Amniotic stem cell (primary cell): Measurements from ENCODE around the gene DNAH10.

Source experiments
- DNase-seq: peaks from one replicate; lab custom pipeline; 2025; lab: John Stamatoyannopoulos, UW

DNAH10 gene, protein sequence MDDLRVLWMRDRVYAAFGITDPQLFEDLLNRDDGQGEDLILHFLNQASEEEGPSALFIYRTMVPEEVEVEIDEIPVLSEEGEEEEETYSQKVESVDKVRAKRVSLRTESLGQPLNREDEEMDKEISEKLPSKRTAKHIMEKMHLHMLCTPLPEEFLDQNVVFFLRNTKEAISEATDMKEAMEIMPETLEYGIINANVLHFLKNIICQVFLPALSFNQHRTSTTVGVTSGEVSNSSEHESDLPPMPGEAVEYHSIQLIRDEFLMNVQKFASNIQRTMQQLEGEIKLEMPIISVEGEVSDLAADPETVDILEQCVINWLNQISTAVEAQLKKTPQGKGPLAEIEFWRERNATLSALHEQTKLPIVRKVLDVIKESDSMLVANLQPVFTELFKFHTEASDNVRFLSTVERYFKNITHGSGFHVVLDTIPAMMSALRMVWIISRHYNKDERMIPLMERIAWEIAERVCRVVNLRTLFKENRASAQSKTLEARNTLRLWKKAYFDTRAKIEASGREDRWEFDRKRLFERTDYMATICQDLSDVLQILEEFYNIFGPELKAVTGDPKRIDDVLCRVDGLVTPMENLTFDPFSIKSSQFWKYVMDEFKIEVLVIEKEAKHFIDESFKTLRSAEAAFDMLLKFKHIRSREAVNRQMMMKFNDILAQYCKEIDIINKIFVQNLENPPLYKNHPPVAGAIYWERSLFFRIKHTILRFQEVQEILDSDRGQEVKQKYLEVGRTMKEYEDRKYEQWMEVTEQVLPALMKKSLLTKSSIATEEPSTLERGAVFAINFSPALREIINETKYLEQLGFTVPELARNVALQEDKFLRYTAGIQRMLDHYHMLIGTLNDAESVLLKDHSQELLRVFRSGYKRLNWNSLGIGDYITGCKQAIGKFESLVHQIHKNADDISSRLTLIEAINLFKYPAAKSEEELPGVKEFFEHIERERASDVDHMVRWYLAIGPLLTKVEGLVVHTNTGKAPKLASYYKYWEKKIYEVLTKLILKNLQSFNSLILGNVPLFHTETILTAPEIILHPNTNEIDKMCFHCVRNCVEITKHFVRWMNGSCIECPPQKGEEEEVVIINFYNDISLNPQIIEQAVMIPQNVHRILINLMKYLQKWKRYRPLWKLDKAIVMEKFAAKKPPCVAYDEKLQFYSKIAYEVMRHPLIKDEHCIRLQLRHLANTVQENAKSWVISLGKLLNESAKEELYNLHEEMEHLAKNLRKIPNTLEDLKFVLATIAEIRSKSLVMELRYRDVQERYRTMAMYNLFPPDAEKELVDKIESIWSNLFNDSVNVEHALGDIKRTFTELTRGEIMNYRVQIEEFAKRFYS (N-terminal part only)

DNA sequence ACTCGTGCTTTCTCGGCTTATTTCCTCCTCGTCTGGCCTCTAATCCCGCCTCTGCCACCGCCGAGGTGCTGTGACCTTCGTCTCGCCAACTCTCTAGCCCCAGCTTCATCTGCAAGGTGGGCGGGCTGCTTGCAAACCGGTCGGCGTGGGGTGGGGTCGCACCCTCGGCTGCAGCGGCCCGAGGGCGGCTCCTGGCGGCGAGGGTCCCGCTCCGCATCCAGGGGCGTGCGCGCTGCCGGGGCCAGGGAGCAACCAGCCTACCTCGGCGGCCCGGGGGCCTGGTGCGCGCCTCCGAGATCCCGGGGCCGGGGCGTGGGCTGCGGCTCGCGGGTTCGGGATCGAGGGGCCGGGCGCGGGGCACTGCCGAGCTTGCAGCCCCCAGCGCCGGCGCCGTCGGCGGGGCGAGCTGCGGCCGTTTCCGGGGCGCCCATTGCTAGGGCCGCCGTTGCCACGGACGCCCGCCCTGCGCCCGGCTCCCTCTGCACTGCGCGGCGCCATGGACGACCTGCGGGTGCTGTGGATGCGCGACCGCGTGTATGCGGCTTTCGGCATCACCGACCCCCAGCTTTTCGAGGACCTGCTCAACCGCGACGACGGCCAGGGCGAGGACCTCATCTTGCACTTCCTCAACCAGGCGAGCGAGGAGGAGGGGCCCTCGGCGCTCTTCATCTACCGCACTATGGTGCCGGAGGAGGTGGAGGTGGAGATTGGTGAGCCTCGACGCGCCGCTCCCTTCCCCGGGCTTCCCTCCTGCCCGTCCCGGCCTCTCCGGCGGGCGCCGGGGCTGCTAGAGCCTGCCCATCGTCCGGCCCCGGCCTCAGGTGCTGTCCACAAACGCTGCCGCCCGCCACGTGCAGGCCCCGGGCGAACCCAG, at the start of gene DNAH10:
Gene DNAH10, plus strand, starts transcription at position 461 of the 874 bp plus-strand sequence. Its CDS starts 36 bp downstream, at position 497.
- no peak for DNase-seq

DNA sequence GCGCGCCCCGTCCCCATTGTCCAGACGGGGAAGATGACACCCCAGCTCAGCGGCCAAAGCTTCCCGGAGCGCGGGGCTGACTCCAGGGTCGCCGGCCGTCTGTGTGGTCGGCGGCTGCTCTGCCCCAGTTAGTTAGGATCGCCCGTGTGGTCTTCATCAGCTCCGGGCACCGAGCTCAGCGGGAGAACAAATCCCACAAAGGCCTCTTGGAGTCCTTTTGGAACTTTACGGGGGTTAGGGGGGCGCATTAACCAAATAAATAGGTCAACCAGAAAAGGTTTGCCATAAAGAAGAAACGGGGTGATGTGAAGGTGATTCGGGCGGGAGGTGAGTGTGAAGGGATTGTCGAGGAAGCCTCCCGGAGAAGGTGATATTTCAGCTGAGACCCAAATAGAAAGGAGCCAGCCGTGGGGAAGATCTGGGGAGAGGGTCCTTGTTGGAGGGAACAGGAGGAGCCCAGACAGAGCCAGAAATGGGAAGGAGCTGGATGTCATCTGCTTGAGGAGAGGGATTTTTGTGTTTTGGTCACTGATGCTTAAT, 49.3 kb upstream of the DNAH10 start:
- no peak for DNase-seq

DNA sequence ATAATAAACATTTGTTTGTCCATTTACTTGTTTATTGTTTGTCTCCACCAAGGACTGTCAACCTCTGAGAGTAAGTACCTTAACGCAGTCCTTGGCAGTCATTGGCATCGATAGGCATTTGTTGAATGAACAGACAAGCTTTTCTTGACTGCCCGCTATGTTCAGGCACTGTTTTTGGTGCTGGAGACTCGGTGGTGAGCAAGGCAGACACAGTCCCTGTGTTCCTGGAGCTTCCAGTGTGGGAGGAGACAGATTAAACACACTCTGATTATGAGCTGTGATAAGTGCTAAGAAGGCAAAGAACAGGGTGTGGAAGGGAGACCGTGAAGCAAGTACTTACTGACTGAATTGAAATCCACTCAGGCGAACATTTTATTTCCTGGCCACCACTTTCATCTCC, 48.7 kb upstream of the DNAH10 start:
- no peak for DNase-seq

DNA sequence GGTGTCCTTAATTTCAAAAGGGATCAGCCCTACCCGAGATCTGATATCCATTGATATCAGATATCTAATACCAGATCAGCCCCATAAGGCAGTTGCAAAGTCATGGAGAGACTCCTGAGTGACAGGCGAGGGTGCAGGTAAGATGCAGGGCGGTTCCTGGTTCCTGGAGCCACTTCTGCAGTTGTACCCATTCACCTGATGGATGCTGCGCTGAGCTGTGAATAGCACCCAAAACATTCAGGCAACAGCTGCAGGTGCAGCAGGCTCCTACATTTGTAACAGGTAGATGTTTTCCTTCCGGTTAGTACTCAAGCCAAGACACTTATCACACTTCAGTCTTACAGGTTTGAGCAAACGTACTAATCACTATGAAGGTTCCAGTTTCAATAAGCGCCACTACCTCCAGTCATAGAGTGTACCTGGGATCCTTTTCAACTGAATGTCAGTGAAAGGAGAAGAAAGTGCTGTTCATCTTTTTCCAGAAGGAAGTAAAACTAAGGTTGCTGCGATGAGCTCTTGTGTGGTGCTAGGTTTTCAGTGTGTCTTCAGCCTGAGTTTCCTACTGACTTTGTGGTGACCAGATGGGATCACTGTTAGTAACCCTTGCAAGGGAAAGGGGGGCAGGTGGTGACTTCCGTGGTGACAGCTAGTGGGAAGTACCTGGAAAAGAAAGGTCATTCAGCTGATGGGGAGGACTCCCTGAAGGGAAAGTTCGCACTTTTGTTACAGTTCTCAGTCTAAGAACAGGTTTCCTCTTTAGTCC, 48.1 kb upstream of the DNAH10 start:
- DNase-seq = no peak

DNA sequence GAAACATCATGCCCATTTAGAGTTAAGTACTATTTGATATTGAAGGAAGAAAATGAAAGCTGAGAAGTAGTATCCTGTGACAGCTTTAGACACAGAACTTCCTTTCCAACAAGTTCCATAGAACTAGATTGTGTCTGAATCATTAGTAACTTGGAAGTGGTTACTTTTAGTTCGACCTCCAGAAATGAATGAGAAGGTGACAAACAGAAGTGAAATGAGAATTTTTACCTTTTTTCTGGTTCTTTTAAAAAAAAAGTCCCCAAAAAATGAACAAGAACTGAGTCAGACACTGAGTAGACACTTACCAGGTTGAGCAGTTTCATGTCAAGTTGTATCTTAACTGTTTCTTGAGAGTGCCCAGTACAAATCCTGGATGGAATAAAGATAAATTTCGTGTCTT, 46.9 kb upstream of the DNAH10 start:
- DNase-seq = no peak

DNA sequence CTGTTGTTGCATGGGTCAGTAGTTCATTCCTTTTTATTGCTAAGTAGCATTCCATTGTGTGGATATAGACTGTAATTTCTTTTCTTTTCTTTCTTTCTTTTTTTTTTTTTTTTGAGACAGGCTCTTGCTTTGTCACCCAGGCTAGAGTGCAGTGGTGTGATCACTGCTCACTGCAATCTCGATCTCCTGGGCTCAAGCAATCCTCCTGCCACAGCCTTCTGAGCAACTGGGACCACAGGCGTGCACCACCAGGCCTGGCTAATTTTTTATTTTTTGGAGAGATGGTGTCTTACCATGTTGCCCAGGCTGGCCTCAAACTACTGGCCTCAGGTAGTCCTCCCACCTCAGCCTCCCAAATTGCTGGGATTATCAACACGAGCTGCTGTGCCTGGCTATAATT, 44.8 kb upstream of the DNAH10 start:
- DNase-seq = no peak

DNA sequence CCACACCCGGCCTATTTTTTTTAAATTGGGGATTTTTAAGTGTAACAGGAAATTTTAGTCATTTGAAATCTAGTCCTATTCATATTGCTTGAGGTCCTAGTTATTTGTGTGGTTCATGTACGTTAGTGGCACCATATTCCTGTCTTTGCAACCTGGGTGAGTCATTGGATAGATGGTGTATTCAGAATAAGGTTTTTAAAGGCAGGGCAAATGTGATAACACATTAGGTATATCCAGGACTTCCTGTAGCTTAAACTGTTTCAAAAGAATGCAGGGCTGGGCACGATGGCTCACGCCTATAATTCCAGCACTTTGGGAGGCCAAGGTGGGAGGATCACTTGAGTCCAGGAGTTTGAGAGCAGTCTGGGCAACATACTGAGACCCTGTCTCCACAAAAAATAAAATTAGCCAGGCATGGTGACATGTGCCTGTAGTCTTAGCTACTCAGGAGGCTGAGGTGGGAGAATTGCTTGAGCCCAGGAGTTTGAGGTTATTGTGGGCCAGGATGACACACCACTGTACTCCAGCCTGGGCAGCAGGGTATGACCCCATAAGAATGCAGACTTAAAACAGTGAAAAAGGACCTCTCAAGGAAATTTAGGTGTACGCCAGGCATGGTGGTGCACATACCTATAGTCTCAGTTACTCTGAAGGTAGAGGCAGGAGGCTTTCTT, 41.8 kb upstream of the DNAH10 start:
- DNase-seq = no peak

DNA sequence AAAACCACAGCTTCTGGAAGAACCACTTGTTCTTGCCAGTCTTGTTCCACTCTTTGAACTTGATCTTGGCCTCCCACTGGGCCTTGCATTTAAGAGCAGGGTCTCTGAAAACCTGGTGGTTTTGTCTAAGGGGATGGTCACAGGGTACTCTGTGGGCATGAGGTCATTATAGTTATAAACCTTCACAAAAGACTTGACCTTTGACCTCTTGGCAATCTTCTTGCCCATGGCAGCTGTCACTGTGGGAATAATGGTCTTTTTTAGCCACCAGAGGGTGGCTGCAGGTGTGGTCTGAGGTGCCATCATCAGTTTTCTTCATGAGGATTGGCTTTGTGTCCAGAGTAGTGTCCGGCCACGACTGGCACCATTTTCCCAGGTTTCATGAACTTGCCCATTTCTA, 40.9 kb upstream of the DNAH10 start:
- no peak for DNase-seq

DNA sequence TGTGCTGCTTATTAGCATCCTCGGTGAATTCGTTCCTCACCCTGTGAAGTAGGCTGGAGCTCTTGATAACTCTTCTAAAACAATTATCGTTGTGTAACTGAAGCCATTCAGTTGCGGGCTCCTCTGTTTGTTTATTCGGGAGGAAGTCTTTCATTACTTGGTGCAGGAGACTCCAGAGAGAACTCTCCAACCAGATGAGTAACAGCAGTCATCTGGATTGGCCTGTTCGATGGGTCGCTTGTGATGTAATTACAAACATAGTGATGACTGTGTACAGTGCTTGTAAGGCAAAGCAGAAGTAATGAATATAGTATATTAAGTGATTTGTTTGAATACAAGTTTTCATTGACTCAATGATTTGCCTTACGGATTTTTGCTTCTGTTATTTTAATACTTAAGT, 39.1 kb upstream of the DNAH10 start:
- DNase-seq = no peak

DNA sequence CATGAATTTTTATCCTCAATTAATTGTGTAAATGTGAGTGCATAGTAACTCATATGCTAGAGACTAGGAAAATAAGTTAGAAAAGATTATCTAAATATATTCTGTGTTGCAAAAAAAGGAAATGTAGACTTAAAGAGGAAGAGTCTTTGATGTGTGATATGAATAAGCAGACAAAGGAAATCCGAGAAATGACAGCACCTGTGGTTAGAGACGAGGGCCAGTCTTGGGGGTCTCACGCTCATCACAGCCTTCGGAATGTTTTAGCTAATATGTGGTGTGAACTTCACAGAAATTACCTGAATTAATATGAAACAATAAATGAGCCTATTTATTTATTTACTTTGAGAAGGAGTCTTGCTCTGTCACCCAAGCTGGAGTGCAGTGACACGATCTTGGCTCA, 38.3 kb upstream of the DNAH10 start:
- DNase-seq = no peak

DNA sequence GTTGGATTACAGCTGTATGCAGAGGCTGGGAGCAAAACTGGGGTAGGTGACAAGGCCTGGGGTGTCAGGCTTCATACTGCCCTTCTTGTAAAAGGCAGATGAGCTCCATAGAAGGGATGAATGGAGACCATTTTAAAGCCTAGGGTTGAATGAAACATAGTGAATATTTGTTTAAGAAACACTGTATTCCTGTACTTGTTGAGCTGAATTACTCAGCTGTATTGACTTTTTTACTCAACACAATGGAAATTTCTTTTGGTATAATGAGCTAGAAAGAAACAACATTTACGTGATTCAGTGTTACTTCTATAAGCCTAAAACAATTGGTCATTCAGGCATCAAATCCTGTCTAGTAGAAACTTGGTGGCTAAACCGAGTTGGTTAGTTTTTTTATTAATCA, 35.9 kb upstream of the DNAH10 start:
- no peak for DNase-seq

DNA sequence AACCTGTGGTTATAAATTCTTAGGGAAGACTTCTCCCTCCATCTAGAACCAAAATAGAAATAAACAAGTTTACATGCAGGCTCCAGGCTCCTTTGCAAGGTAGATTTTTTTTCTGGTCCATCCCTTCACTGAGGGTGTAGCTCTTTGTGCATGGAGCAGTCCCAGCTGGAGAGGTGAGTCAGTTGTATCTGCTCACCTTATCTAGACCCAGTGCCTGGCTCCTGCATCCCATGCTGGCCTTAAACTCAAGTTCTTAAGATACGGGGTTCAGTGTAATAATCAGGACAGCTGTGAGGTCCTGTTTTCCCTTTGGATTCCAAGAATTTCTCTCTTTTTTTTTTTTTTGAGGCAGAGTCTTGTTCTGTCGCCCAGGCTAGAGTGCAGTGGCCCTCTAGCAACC, 35.1 kb upstream of the DNAH10 start:
- no peak for DNase-seq

DNA sequence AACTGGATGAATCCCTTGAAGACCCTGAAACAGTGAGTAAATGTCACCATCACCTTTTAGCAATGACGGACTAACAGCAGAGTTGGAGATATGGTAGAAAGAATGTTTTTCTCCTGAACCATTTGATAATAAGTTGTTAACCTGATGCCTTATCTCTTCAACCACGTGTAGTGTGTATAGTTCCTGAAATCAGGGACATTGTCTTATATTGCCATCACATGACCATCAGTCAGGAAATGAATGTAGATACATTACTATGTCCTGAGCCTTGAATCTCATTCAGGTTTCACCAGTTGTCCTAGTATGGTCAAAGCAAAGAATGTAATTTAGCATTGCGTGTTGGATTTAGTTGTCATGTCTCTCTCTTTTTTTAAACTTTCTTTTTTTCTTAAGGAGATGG, 34.2 kb upstream of the DNAH10 start:
- DNase-seq = no peak

DNA sequence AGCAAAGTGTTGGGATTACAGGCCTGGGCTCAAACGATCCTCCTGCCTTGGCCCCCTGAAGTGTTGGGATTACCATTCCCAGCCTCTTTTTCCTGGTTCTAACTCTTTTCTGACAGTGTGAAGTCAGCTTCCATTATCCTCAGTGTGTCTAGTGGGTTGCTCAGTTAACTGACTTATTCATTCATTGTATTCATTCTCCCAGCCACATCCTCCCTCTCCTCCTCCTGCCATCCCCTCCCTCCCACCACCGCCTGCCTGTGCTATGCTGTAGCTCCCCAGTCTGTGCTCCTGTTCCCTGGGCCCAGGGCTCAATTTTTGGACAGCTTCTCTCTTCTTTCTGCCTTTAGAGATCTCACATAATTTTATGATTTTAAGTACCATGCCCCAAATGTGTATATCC, 30.5 kb upstream of the DNAH10 start:
- no peak for DNase-seq

DNA sequence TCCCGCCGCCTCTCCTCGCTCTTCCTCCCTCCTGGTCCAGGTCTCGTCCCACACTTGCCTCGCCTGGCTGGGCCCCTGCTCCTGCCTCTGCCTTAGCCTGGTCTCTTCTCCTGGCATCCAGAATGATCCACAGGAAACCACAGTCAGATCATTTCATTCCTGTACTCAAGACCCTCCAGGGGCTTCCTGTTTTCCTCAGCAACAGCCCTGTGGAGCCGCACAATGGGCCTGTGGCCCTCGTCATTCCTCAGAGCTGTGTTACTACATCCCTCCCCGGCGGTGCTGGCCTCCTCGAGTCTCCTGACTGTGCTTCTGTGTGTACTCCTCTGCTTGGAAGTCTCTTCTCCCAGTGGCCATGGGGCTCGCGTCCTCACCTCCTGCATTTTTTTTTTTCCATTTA, 29.9 kb upstream of the DNAH10 start:
- no peak for DNase-seq

DNA sequence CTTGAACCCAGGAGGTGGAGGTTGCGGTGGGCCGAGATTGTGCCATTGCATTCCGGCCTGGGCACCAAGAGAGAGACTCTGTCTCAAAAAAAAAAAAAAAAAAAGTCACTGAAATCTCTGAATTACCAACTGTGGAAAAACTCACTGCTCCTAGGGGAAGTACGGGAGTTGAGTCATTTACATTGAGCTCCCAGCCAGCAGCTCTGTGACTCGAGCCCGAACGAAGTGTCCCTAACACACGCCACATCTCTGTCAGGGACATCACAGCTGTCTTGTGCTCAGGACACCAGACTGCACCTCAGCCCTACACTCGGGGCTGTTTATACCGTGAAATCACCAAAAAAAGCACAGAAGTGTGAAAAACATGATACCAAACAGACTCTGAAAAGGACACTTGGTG, 28.9 kb upstream of the DNAH10 start:
- DNase-seq = no peak

DNA sequence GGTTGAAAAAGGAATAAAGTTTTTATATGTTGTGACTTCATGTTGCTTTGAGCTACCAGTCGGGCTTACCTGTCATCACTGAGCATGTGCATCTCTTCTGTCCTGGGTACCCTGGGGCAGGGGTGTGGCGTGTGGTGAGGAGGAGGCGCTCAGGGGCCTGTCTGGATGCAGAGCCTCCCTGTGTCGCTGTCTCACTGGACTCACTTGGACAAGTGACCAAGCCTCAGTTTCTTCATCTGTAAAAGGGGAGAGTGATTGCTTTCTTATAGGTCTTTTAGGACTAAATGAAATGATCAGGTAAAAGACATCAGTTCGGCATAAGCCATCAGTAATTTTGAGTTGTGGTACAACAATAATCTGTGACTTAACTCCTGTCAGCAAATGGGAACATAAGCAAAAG, 27.8 kb upstream of the DNAH10 start:
- no peak for DNase-seq

DNA sequence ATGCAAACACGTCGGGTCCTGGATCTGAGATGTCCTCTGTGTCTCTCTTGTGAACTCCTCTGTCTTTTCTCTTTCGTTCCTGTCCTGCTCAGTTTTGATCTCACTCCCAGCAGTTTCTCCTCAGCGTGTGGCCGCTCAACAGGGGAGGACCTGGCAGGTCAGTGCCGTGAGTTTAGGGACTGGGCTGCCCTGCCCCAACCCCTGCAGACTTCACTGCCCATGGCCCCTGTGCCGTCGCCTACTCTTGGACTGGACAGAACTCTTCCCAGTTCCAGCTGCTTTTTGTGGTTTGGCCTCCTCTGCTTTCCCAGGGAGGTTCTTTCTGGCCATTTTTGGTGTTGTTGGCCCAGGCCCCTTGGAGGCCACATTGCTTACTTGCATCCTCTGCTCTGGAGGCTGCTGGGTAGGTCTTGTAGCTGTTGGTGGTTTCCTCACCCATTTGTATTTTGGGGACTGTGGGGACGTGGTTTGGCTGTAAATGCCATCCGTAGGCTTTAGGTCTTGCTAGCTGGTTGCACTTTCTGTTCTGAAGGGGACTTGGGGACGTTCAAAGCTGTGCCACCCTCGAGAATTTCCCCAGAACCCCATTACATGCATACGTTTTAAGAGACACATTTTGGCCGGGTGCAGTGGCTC, 20.0 kb upstream of the DNAH10 start:
- no peak for DNase-seq

DNA sequence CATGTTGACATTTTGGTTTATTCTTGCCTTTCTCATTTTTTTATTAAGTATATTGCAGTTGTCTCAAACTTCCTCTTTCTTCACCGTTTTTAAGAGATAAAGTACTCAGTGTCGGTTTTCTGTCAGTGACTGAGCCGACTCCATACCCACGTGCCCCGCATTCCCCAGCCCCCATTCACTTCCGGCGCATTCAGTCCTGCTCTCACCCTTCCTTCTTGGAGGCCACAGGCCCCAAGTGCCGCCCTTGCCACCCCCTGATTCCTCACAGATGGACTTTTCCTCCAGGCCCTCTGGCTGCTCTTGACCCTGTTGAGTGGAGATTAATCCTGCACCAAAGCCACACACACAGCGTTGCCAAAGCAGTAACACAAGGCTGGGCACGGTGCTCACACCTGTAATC, 19.1 kb upstream of the DNAH10 start:
- DNase-seq = no peak
